T-helper 1 cell (primary cell): ENCODE measurements around the gene ASB6.

ENCODE experiments used
- DNase-seq, 5 donors: peaks; one replicate each; pipeline ENCODE4 v3.0.0-alpha.2; 2012 to 2020
- total RNA-seq, 4 donors: gene quantifications; one replicate each; lab custom pipeline; 2026; lab: John Stamatoyannopoulos, UW

ASB6 gene, protein sequence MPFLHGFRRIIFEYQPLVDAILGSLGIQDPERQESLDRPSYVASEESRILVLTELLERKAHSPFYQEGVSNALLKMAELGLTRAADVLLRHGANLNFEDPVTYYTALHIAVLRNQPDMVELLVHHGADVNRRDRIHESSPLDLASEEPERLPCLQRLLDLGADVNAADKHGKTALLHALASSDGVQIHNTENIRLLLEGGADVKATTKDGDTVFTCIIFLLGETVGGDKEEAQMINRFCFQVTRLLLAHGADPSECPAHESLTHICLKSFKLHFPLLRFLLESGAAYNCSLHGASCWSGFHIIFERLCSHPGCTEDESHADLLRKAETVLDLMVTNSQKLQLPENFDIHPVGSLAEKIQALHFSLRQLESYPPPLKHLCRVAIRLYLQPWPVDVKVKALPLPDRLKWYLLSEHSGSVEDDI
- total RNA-seq: 30.4 to 48.0 (median 43.9) reads per million in 4 donors

DNA sequence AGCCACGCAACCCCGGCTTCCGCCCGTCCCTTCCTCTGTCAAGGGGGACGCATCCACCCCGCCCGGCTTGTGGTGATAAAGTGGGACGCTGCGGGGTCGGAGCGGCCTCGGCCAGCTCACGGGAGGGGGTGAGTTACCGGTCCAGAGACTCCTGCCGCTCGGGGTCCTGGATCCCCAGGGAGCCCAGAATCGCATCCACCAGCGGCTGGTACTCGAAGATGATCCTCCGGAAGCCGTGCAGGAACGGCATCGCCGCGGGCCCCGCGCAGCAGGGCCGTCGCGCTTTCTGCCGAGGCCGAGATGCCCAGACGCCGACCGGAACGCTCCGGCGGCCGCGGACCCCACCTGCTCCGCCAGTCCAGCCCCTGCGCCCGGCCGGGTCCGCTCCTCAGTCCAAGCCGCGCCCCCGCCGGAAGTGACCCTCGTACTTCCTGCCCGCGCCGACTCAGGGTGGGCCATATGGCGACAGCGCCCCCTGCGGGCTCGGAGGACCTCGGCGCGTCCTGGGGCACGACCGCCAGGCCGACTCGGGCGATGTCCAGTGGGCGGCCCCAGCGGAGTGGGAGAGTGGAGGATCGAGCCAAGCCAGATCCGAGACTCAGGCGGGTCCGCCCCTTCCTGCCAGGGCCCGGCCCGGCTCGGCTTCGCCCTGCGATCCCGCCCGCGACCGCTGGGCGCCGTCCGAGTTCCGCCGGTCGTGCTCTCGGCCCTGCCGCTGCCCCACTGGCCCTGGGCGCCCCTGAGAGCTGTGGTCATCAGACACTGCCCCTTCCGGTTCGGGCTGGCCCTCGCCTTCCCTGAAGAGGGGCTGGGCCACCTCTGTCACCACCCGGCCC, at the start of gene ASB6:
Gene ASB6, minus strand, starts transcription at position 402 of the 836 bp plus-strand sequence. Its CDS starts 152 bp downstream, at position 250.
- DNase-seq: peak; percentile 84 to 91 (median 87)

DNA sequence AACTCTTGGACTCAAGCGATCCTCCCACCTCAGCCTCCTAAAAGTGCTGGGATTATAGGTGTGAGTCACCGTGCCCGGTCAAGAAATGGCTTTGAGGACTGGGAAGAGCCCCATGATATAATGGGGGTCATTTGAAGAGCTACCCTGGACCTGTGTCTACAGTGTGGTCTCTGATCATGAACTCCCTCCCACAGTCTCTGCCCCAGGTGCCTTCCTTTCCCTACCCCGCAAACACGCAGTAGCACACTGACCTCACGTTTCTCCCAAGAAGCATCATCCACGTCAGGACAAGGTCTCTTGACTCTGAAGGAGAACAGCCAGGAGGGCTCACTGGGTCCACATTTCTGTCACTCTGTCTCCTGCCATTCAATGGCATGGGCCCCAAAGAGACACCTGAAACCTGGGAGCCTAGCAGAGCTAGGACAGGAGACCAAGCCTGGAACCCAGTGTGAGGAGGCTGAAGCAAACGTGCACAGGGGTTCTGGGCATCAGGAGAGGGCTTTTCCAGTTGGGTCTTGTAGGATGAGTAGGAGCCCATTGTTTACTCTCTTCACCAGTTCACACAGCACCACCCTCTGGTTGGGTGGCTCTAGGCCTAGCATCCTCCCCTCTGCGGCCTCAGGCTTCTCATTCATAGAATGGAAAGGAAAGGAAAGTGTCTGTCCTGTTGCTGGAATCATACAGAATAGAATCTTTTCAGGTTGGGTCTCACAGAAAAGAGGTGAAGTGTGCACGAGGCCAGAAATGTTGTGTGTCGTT, 46.5 kb upstream of the ASB6 start:
- DNase-seq: no peak

GRCh38 chr9:129687391-129687790, 45.4 kb upstream of the ASB6 start:
- DNase-seq: no peak

- DNase-seq: no peak
Measured at GRCh38 chr9:129686736-129687135, 44.8 kb upstream of the ASB6 start.

- no peak for DNase-seq
Measured at GRCh38 chr9:129685933-129686259, 43.9 kb upstream of the ASB6 start.

DNA sequence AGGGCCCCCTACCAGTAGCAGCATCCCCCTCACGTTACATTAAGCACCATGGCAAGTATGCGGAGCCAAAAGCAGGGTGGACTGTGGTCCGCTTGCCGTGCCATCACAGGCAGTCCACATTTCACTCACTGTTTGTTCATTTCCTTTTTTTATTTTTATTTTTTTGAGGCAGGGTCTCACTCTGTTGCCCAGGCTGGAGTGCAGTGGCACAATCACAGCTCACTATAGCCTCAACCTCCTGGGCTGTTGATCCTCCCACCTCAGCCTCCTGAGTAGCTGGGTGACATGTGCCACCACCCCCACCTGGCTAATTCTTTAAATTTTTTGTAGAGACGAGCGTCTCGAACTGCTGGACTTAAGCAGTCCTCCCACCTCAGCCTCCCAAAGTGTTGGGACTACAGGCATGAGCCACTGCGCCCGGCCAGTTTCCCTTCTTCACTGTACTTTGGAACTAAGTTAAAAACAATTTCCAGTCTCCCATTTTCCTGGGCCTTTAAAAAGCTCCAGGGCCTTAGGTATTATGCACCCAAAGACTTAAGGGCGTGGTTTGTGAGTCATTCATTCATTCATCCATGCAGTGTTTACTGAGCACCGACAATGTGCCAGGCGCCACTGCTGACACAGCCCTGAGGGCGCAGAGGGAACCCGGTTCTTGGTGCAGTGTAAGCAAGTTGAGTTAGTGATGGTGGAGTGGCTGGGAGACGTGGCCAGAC, 43.4 kb upstream of the ASB6 start:
- no peak for DNase-seq

GRCh38 chr9:129682381-129682780, 40.4 kb upstream of the ASB6 start:
- no peak for DNase-seq

DNA sequence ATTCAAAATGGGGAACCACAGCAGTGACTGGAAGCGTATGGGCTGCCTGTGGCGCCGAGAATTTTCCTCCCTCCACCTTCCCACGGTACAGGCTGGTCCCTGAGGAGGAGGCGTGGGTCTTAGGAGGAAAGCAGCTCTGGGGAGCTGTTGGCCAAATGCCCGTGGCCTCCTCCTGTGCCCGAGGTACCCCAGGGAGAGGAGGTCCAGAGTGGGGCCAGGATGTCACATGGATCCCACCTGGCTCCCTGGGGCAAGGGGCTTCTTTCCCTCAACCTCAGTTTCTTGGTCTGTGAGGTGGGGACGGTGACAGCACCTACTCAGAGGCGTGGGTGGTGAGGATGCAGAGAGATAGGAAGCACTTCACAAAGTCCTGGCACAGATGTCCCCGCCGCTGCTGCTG, 40.0 kb upstream of the ASB6 start:
- DNase-seq: no peak

DNA sequence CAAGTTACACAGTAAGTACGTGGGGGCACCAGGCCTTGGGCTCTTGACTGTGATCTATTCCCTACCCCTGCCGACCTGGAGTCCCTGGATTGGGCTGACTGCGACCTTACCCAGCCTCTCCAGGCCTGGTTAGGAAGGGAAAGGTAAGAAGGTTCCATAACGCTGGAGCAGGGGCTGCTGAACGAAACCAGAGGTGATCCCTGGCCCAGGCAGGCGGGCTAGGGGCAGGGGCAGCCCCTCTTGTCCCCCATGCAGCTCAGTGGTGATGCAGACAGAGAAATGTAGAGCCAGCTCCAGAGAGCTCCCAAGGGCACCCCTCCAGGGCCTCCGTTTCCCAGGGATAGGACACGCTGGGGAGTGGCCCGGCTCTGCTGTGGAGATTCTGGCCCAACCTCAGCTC, 37.6 kb upstream of the ASB6 start:
- no peak for DNase-seq

DNA sequence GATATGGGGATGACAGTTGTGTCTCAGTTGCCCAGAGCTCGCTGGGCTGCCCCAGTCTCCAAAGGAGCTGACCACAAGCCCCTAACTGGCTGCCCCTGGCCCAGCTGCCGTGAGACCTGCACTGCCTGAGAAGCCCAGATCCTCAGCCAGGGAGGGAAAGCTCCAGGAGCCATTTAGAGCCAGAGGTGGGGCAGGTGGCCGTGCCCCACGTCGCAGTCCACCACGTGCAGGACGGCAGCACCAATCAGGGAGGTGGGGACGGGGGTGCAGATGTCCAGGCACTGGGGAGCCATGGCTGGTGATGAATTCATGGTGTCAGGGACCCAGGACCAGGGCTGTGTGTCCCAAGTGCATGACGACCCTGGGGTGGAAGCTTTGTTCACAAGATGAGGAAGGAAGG, 36.9 kb upstream of the ASB6 start:
- no peak for DNase-seq

GRCh38 chr9:129677456-129677855, 35.5 kb upstream of the ASB6 start:
- no peak for DNase-seq

GRCh38 chr9:129676975-129677374, 35.0 kb upstream of the ASB6 start:
- DNase-seq: no peak

DNA sequence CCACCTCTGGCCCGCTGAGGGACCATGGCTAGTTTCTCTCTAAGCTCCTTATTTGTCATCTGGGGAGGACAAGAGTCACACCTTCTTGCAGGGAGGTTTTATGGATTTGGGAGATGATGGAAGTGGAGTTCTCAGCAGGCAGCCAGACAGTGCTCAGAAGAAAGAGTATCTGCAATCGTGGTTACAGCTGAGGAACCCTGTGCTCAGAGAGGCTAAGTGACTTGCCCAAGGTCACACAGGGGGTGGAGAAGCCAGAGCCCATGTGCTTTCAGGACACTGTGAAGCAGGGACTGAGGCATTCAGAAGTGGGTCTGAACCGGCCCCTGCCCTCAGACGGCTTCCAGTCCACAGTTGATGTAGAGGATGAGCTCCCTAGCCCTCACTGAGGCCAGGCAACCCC, 34.3 kb upstream of the ASB6 start:
- DNase-seq: no peak

DNA sequence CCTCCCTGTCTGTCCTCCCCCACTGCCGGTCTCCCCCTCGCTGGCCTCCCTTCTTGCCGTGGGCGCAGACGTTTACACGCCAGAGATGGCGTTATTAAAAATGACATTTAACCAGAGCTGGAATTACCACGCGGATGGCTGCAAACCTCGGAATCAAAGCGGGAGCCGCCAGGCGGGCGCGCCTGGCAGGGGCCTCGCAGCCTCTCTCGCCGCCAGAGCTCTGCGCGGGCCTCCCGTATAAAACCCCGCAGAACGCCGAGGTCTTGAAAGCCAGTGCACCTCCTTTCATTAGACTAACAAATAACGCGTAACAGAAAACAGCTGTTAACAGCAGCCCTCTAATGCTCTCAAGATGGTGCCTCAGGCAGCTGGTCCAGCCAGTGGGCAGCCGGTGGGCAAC, 33.7 kb upstream of the ASB6 start:
- DNase-seq: no peak

DNA sequence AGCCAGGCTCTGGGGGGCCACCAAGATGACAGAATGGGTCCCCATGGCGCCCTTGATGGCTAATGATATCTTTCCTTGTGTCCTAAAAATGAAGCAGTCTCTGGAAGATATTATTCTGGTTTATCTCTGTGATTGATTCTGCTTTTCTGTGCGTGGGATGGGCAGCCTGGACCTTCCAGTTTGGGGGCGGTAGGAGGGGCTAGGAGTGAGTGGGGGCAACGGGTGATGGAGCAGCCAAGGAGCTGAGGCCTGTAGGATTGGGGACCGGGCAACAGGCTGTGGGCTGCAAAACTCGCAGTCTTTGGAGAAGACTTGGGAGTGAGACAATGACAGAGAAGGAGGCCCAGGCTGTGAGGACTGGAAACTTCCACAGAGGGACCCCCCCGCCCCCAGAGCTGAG, 32.3 kb upstream of the ASB6 start:
- DNase-seq: no peak

GRCh38 chr9:129673602-129674001, 31.7 kb upstream of the ASB6 start:
- no peak for DNase-seq

GRCh38 chr9:129672702-129673101, 30.8 kb upstream of the ASB6 start:
- DNase-seq: no peak

- no peak for DNase-seq
Measured at GRCh38 chr9:129671519-129671918, 29.6 kb upstream of the ASB6 start.

DNA sequence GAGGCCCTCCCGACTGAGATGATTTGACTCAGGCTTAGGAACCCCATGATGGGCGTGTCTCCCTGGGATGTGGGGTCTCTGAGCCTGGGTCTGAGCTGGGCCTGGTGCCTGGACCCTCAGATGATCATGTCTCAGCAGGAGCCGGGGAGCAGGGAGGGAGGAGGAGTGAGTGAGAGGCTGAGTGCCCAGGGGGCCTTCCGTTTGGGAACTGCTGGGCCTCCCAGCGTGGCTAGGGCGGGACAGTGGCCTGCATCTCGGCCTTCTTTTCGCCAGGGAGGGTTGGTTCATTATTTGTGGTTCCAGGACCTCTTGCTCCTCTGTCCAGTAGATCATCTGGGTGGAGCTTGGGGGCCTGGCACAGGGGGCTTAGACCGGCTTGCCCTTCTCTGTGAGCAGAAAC, 29.1 kb upstream of the ASB6 start:
- DNase-seq: no peak

DNA sequence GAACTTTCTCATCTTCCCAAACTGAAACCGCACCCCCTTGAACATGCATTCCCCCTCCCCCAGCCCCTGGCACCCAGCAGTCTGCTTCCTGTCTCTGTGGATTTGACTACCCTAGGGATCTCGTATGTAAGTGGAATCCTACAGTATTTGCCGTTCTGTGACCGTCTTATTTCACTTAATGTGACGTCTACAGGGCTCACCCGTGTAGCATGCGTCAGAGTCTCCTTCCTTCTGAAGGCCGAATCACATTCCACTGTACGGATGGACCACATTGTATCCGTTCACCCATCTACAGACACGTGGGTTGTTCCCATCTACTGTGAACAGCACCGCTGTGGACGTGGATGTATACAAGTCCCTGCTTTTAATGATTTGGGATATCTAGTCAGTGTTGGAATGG, 28.0 kb upstream of the ASB6 start:
- DNase-seq: no peak

DNA sequence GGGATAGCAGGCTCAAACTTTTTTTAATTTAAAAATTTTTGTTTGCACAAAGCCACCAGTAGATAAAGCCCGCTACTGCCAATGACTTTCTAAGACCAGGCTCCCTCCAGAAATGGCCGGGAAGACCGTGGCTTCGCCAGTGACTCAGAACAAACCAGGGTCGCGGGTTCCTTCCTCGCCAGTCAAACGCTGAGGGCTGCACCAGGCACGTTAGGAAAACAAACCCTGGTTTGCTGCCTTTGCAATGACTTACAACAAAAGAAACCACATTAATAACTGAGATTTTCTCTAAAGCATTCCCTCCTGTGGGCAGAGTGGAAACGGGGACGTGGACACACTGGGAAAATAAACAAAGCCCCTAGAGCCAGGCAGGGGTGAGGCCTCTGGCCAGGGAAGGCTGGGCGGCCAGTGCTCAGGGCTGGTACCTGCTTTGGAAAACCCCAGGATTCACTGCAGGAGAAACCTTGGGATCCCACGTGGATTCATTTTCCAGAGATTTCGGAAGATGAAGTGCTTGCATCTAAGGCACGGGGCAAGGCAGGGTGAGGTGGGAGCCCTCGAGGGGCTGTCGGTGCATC, 27.3 kb upstream of the ASB6 start:
- DNase-seq: no peak

- DNase-seq: no peak
Measured at GRCh38 chr9:129667850-129668249, 25.9 kb upstream of the ASB6 start.
